Subcutaneous adipose tissue (tissue), 4 donors: ENCODE data around the gene TFB1M. TPM values are rescaled to one million over a fixed set of nuclear protein-coding genes. Genes with fewer than 3 reads are reported as not detected.

ENCODE experiments used
- total RNA-seq, 4 donors: library from RNA; depleted of rRNA; stranded (reverse); fragments of >200 nt; gene quantifications; one replicate each; pipeline ENCODE4 v1.1.0, GENCODE V29; 2016
- TF ChIP-seq, protein P1 (sequence below): fragments of 450-650 bp; IDR thresholded peaks from one replicate; pipeline ENCODE4 v1.5.1; 2016; ENCODE audit warnings: low read depth, mild to moderate bottlenecking, control low read depth, antibody characterized with exemption, moderate library complexity

The TFB1M gene
- total RNA-seq, 4 donors from 2014 or later = 8.6 to 12.6 (median 10.6) TPM

DNA sequence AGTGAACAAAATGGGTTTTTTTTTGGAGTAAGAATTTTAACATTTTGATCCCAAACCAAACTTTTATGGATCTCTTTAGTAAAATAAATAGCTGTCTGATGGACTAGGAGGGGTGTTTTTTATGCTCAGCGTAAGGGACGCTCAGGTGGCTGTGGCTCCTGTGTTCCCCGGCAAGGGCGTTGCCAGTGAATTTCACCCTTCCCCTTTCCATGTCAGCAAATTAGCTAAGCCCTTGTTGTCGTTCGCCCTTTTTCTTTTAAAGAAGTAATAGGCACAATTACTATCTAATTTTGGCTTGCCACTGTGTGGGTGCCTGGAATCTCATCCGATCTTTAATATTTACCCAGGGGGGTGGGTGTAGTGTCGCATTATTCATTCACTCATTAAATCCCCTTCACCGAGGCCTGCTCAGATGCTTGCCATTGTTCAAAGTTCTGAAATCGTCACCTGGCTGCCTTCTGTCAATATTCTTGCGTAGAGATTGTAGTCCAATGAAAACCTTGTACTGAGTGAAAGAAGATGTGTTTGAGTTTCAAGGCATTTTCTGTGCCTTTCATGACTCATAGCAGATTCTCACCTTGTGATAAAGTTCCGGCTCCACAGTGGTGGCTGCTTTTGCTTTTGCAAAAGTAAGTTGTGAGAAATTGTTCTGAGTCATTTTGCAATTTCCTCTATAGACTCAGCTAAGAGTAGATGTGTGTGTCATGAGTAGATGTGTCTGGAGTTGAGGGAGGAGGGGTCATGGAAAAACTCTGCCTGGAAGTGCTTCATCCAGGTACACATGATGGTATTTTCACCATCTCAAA lies 90.4 kb downstream of the TFB1M start:
- TF ChIP-seq, protein P1, sequence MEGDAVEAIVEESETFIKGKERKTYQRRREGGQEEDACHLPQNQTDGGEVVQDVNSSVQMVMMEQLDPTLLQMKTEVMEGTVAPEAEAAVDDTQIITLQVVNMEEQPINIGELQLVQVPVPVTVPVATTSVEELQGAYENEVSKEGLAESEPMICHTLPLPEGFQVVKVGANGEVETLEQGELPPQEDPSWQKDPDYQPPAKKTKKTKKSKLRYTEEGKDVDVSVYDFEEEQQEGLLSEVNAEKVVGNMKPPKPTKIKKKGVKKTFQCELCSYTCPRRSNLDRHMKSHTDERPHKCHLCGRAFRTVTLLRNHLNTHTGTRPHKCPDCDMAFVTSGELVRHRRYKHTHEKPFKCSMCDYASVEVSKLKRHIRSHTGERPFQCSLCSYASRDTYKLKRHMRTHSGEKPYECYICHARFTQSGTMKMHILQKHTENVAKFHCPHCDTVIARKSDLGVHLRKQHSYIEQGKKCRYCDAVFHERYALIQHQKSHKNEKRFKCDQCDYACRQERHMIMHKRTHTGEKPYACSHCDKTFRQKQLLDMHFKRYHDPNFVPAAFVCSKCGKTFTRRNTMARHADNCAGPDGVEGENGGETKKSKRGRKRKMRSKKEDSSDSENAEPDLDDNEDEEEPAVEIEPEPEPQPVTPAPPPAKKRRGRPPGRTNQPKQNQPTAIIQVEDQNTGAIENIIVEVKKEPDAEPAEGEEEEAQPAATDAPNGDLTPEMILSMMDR = no peak

DNA sequence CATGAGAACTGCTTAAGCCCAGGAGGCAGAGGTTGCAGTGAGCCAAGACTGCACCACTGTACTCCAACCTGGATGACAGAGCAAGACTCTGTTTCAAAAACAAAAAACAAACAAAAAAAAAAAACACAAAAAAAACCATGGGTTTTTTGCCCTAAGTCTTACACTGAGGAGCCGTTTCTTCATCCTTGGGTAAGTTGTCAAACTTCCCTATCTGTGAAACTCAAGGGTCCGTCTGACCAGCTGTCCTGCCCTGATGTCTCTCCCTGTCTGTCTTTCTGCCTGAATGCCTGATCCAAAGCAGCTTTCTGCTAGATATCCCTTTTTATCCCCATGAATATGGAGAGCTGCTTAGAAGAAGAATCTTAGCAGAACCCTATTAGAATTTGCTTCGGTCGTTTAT lies 91.8 kb downstream of the TFB1M start:
- TF ChIP-seq, protein P1 = no peak

DNA sequence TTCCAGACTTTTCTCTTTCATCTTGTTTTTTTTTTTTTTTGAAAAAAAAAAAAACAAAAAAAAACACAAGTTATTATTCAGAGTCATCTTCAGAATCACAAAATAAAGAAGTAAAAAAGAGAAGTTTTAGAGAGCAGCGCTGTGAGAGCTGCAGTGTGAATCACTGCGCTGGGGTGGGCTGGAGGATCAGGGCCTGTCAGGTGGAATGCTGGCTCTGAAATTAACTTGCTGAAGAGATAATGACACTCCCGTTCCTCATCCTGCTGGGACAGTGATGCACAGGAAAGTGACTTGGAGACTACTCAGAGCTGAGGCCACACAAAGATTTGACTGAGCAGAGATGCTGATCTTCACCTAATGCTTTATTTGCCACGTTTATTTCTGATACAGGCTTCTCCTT lies 93.2 kb downstream of the TFB1M start:
- TF ChIP-seq, protein P1 = no peak

DNA sequence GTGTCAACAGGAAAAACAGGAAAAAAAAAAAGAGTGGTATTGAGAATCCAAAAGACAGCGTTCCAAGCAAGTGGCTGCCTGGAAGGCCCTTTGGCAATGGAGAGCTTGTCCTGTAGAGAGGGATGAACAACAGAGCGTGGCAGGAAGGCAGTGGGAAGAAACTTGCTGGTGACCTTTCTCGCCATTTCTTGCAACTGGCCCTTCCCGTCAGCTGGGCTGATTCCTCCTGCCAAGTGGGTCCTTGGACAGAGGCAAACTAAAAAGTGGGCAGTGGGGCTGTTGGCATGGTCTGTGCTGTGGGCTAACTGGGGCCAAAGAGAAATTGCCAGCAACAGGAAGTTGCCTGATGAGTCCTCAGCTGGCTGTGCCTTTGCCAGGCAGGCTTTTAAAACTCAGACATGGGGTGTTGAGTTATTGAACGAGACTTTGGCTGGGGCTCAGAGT lies 94.4 kb downstream of the TFB1M start:
- TF ChIP-seq, protein P1 = no peak

DNA sequence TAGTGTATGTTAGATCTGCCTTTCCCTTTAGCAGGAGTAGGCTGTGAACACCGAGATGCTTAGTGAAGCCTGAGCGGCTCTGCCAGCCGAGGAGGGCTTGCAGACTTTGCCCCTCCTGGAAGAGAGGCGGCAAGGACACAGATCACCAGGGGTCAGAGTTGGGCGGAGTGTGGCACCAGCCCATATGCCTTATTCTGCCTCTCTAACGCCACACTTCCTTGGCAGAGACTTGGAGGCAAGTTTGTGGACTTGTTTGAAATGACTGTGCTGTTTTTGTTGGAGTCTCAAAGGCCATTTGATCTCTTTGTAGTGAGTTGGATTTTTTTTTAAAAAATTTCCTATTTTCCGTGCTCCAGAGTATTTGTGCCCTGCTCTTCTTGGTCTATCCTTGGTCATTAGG lies 95.0 kb downstream of the TFB1M start:
- TF ChIP-seq, protein P1 = no peak

DNA sequence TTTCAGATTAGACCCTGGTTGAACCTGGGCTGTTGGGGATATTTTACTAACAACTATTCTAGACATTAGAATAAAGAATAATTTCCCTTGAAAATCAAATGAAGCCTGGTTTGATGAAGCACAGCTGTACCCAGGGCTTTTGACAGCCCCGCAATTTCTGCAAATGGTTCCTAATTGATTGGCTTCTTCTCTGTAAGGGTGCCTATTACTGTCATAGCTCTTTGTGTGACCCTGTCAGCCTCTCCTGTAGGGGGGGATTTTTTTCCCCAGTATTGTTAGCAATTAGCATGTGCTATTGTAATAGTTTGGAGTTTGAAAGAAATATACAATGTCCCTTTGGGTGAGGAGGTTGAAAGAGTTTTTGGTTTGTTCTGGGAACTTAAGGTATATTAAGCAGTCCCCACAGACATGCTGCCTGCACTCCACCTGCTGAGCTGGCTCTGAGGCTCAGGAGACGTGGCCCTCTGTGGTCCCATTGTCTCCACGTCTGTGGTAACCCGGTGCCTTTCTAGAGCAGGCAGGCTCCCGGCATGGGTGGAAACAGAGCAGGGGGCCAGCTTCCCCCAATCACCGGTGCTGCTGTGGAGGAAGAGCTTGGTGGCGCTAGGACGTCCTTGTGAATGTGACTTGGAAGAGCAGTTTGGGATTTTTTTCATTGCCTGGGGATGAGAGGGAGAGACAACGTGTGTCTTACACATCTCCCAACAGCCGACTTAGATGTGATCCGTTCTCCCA lies 97.8 kb downstream of the TFB1M start:
- TF ChIP-seq, protein P1 = no peak

DNA sequence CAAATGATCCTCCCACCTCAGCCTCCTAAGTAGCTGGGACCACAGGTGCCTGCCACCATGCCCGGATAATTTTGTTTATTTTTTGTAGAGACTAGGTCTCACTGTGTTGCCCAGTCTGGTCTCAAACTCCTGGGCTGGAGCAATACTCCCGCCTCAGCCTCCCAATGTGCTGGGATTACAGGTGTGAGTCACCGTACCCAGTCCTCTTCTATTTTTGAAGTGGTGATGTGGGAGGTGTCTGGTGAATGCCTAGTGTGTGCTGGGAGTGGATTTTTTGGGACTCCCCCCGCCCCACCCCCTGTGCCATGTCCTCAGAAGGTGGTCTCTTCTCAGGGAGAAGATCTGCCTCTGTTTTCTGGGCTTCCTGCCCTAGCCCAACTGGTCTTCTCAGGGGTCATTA lies 98.4 kb downstream of the TFB1M start:
- TF ChIP-seq, protein P1 = no peak
